Iris pigment epithelial cell (primary cell): ENCODE data around the gene AMIGO3.

Source experiments
- DNase-seq: peaks from one replicate; pipeline ENCODE4 v3.0.0-alpha.2; 2011; ENCODE audit warnings: low read depth

The AMIGO3 gene

DNA sequence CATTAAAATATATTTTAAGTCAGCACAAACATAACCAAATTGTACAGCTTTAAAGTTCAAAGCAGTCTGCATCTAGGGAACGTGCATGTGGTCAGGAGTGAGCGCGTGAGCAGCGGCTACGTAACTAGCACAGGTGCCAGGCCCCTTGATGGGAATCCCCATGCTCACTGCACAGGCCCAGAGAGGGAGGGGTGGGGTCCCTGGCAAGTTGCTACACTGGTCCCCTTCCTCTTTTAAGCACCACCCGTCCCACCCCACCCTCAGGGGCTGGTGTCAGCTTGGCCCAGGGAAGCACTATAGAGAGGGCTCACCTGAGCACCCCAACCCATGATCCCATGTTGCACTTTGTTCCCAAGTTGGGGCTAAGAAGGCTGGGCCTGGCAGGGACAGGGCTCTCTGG, 5.1 kb upstream of the AMIGO3 start:
- no peak for DNase-seq

DNA sequence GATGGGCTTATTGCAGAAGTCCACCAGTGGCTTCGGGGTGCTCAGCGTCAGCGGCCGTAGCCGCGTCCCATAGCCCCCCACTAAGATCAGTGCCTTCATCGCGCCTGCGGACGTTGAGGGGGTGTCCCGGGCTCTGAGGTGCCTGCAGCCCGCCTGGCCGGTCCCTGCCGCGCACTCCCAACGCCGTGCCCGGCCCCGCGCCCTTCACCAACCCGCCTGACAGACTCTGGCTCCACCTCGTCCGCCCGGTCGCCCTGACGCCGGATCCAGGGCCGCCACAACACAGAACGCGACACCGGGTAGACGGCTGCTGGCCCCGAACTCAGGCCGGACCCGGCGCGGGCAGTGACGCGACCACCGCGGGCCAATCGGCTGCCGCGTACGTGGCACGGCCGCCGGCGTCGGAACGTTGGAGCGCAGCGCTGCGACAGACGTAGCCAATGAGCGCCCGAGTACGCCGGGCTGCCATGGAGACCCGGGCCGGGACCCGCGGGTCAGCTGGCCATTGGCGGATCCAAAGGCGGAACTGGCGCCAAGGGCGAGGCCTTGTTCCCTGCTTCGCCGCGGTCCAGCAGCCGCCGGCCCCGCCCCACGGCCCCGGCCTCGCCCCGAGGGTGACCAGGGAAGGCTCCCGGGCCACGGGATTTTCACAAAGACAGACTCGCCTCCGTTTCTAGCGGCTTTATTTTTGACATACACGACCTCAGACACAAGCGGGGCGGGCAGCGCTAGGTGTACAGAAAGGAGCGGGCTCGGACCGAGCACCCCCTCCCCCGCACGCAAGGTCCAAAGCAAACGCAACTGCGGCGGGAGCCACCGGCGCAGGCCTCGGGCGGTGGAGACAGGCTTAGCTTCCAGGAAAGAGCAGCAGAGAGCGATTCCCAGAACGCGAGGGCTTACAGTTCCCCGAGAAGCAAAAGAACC, 4.4 kb upstream of the AMIGO3 start, which contains the start of gene GMPPB:
Gene GMPPB (minus strand): TSS at position 324 of the 924 bp plus-strand sequence. CDS start 225 bp downstream, at position 99.
- DNase-seq: peak; percentile 98

DNA sequence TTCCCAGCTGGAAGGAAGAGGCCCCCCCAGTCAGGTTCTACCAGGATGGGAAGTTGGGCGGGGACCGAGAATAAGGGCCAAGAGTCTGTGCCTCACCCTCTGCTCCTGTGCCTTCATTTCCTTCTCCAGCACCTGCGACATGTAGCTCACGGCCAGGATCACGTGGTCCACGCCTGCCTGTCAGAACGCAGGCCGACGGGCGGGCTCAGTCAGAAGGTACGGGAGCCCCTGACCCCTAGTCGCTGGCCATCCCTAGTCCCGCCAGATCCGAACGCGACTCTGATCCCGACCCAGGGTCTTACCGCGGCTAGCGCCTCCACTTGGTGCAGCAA, 3.8 kb upstream of the AMIGO3 start:
- DNase-seq: peak; percentile 48

DNA sequence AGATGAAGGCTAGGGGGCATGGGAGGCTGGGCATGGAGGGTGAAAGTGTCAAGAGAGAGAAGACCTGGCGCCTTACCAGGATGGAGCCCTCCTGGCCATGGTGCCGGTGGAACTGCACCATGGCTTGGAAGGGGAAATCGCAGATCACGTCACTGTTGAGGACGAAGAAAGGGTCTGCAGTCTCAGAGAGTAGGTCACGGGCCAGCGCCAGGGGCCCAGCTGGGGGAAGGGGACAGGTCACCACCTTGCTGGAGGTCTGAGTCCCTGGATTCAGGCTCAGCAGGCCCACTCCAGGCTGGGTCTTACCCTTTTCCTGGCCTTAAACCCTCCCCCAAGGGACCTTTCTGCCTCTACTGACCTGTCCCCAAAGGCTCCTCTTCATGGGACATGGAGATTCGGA, 3.4 kb upstream of the AMIGO3 start:
- no peak for DNase-seq

DNA sequence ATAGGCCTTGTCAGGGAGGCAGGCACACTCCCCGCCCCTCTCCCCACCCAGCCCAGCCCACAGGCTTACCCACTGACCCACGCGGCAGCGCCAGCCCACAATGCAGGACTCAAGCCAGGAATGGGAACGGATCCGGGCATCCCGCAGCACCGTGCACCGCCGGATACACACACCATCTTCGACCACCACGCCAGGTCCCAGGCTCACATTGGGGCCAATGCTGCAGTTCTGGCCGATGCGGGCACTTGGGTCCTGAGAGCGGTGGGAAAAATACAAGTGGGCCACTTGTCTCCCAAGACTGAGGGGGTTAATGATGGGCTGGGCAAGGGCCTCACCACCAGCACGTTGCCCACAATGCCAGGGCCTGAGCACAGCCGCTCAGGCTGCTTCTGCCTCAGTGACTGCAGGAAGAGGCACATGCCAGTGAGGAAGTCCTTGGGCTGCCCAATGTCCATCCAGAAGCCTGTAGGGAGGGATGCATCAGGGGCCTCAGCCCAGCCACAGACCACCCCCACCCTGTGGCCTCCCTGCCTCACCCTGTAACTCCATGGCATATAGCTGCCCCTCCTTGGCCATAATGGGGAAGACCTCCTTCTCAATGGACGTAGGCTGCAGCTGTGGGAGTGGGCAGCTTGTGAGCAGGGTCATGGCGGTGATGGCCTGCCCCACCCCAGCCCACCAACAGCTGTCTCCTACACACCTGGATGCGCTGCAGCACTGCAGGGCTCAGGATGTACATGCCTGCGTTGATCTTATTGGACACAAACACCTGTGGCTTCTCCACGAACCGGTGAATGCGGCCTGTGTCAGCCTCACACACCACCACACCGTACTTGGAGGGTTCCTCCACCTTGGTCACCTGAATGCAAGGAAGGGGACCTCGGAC, 2.7 kb upstream of the AMIGO3 start:
- no peak for DNase-seq

DNA sequence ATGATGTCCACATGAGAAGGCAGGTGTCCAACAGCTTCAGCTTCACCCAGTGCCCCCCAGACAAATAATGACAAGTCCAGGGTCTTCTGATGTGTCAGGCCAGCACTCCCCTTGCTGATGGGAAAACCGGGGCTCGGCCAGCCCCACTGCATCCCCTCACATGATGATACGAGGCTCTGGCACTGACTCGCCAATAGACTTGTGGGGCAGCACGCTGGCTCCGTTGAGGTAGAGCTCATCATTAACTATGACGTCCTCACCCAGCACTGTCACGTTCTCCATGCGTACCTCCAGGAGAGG, 2.1 kb upstream of the AMIGO3 start:
- DNase-seq: no peak

GRCh38 chr3:49720855-49721595, 1.5 kb upstream of the AMIGO3 start:
- DNase-seq: no peak

DNA sequence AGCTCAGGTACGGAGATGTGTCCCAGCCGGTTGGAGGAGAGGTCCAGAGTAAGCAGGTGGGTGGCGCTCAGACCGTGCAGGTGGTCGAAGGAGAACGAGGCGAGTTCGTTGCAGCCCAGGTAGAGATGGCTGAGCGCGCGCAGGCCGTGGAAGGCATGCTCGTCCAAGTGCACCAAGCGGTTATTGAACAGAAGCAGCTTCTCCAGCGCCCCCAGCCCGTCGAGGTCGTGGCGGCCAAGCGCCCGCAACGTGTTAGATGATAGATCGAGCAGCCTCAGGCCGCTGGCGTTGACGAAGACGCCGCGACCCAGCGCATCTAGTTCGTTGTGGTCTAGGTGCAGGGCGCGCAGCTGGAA, 648 bp downstream of the AMIGO3 start:
- DNase-seq: no peak

GRCh38 chr3:49717959-49718857, 1.3 kb downstream of the AMIGO3 start:
- no peak for DNase-seq

- DNase-seq: no peak
Measured at GRCh38 chr3:49717211-49717958, 2.1 kb downstream of the AMIGO3 start.

GRCh38 chr3:49716691-49717210, 2.7 kb downstream of the AMIGO3 start:
- no peak for DNase-seq

DNA sequence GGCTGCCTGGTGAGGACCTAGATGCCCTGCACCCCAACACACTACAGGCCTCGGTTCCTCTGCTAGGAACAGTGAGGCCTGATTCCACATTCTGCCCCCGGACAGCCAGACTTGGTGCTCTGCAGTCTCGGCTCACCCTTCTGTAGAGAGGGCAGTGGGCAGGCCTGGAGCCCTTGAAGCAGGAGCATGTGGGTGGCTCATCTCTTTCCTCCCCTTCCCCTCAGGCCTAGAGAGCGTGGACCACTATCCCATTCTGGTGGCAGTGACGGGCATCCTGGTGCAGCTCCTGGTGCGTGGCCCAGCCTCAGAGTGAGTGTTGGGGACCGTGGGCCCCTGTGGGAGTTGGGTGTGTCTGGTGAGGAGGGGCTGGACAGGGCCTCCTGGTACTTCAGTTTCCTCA, 3.3 kb downstream of the AMIGO3 start:
- DNase-seq: no peak

DNA sequence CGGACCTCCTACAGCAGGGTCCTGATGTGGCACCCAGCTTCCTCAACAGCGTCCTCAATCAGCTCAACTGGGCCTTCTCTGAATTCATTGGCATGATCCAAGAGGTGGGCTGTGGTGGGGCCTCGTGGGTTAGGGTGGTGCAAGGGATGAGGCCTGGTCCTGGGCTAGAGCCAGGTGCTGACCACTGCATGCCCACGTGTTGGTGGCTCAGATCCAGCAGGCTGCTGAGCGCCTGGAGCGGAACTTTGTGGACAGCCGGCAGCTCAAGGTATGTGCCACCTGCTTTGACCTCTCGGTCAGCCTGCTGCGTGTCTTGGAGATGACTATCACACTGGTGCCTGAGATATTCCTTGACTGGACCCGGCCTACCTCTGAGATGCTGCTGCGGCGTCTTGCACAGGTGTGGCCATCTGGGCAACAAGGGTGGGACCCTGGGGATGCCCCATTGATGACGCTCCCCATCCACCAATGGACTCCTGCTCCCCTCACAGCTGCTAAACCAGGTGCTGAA, 3.8 kb downstream of the AMIGO3 start:
- DNase-seq: no peak

DNA sequence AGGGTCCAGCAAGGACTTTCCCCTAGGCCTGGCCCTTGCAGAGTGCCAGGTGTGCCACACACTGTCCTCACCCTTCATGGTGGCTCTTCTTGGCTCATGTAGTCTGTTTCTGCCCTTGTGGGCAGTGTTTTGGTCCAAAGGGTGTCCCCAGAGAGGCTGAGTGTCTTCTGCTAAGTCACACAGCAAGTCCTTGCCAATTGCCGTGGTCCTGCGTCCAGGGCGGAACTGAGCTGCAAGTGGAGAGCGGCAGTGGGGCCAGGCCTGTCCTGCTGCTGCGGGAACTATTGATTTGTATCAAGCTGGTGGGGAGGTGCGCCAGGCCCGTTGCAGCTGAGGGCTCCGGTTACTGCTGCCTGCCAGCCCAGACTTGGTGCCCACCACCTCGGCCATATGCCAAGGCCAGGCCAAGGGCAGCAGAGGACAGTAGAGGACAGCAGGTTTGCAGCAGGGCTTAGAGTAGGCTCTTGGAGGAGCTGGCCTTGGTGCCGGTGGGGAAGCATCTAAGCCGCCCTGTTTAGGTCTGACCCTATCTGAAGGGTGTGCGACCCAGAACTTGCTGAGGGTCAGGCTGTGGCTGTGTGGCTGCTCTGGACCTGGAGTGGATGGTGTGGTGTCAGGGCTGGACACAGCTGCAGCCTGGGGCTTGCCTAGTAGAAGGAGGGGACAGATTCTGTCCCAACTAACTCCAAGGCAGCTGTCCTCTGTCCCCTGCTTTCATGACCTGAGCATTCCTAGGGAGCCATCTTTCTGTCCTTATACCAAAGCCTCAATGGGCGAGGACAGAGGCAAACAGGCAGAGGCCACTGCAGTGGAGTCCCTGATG, 4.5 kb downstream of the AMIGO3 start:
- DNase-seq: no peak

DNA sequence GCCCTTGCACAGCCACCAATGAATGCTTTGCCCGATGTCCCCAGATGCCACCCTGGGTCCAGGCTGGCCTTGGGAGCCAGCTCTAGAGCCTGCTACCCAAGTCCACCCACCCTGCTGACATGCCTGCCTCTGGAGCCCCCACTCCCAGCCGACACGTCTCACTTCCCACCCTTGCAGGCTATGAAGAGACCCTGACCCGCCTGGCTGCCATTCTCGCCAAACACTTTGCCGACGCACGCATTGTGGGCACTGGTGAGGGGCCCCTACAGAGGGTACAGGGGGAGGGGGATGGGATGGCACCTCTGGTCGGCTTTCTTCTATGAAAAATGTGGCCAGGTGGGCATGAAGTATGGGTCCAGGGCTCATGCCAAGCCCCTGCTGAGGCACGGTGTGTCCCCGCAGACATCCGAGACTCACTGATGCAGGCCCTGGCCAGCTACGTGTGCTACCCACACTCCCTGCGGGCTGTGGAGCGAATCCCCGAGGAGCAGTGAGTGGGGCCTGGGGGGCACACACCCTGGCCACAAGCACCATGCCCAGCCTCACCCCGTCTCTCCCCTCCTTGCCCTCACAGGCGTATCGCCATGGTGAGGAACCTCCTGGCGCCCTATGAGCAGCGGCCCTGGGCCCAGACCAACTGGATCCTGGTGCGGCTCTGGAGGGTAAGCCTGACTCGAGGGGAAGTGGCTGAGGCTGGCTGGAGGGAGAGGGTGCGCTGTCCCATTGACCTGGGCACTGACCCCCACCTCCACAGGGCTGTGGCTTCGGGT, 6.0 kb downstream of the AMIGO3 start:
- no peak for DNase-seq

GRCh38 chr3:49712631-49713317, 6.7 kb downstream of the AMIGO3 start:
- DNase-seq: no peak

DNA sequence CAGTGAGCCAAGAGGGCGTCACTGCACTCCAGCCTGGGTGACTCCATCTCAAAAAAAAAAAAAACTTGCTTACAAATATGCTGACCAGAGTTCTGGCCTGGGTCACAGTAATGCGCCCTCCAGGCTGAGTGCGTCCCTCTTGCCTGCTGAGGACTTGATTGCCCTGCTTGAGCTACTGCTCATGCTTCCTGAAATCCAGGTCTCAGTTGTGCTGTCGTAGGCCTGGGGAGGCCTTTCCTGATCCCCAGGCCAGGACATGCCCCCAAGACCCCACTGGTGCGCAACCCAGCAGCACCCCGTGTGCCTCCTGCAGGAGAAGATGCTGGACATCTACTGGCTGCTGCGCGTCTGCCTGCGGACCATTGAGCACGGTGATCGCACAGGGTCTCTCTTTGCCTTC, 7.3 kb downstream of the AMIGO3 start:
- DNase-seq: no peak

GRCh38 chr3:49711489-49711888, 8.0 kb downstream of the AMIGO3 start:
- no peak for DNase-seq
